HEK293 (cell line): ENCODE measurements around the gene ERP44.

Experiments used
- BCL11B ChIP-seq: fragments of 450-650 bp; formaldehyde crosslinking; IDR thresholded peaks from 2 replicates; pipeline ENCODE4 v1.5.1; 2016; ENCODE audit warnings: low read depth, missing biosample characterization, missing genetic modification characterization
- ELK4 ChIP-seq: IDR thresholded peaks from 2 replicates; pipeline ENCODE4 v1.6.1; 2011; ENCODE audit warnings: mild to moderate bottlenecking, low read depth, low read length, borderline replicate concordance
- GLI2 ChIP-seq: fragments of 450-650 bp; formaldehyde crosslinking; IDR thresholded peaks from 2 replicates; pipeline ENCODE4; 2017; ENCODE audit warnings: missing biosample characterization, missing genetic modification characterization, low read depth, borderline replicate concordance
- GLIS2 ChIP-seq: fragments of 450-650 bp; formaldehyde crosslinking; IDR thresholded peaks from 2 replicates; pipeline ENCODE4 v1.5.1; 2016; ENCODE audit warnings: missing biosample characterization, missing genetic modification characterization
- OSR2 ChIP-seq: fragments of 450-650 bp; formaldehyde crosslinking; IDR thresholded peaks from 2 replicates; pipeline ENCODE4 v1.5.1; 2016; ENCODE audit warnings: missing biosample characterization, missing genetic modification characterization
- PRDM10 ChIP-seq: fragments of 450-650 bp; formaldehyde crosslinking; IDR thresholded peaks from 2 replicates; pipeline ENCODE4 v1.5.1; 2016; ENCODE audit warnings: missing biosample characterization, missing genetic modification characterization
- PRDM4 ChIP-seq: fragments of 450-650 bp; formaldehyde crosslinking; IDR thresholded peaks from 2 replicates; pipeline ENCODE4 v1.5.1; 2017; ENCODE audit warnings: missing biosample characterization, missing genetic modification characterization
- PRDM6 ChIP-seq: fragments of 450-650 bp; formaldehyde crosslinking; IDR thresholded peaks from 2 replicates; pipeline ENCODE4 v1.5.1; 2017; ENCODE audit warnings: missing biosample characterization, missing genetic modification characterization
- ZBTB1 ChIP-seq: fragments of 450-650 bp; formaldehyde crosslinking; IDR thresholded peaks from 2 replicates; pipeline ENCODE4 v1.5.1; 2016; ENCODE audit warnings: missing biosample characterization, missing genetic modification characterization
- ZEB2 ChIP-seq: fragments of 450-650 bp; formaldehyde crosslinking; IDR thresholded peaks from 2 replicates; pipeline ENCODE4 v1.5.1; 2016; ENCODE audit warnings: missing biosample characterization, missing genetic modification characterization
- ZFP3 ChIP-seq: fragments of 450-650 bp; formaldehyde crosslinking; IDR thresholded peaks from 2 replicates; pipeline ENCODE4 v1.5.1; 2016; ENCODE audit warnings: low read depth, missing biosample characterization, missing genetic modification characterization
- ZNF114 ChIP-seq: fragments of 450-650 bp; formaldehyde crosslinking; IDR thresholded peaks from 2 replicates; pipeline ENCODE4 v1.5.0; 2017; ENCODE audit warnings: missing biosample characterization, missing genetic modification characterization
- ZNF138 ChIP-seq: fragments of 450-650 bp; formaldehyde crosslinking; IDR thresholded peaks from 2 replicates; pipeline ENCODE4 v1.5.1; 2016; ENCODE audit warnings: missing biosample characterization, missing genetic modification characterization, borderline replicate concordance
- ZNF174 ChIP-seq: fragments of 450-650 bp; formaldehyde crosslinking; IDR thresholded peaks from 2 replicates; pipeline ENCODE4 v1.5.0; 2017; ENCODE audit warnings: missing biosample characterization, mild to moderate bottlenecking, missing genetic modification characterization
- ZNF18 ChIP-seq: fragments of 450-650 bp; formaldehyde crosslinking; IDR thresholded peaks from 2 replicates; pipeline ENCODE4 v1.5.1; 2016; ENCODE audit warnings: missing biosample characterization, missing genetic modification characterization
- ZNF2 ChIP-seq: fragments of 450-650 bp; formaldehyde crosslinking; IDR thresholded peaks from 2 replicates; pipeline ENCODE4 v1.5.1; 2016; ENCODE audit warnings: missing biosample characterization, missing genetic modification characterization
- ZNF341 ChIP-seq: fragments of 450-650 bp; formaldehyde crosslinking; IDR thresholded peaks from 2 replicates; pipeline ENCODE4; 2016; ENCODE audit warnings: low read depth, missing biosample characterization, missing genetic modification characterization
- ZNF433 ChIP-seq: fragments of 450-650 bp; formaldehyde crosslinking; IDR thresholded peaks from 2 replicates; pipeline ENCODE4 v1.5.1; 2016; ENCODE audit warnings: missing biosample characterization, missing genetic modification characterization, low read depth
- ZNF571 ChIP-seq: fragments of 450-650 bp; formaldehyde crosslinking; IDR thresholded peaks from 2 replicates; pipeline ENCODE4 v1.5.0; 2017; ENCODE audit warnings: missing biosample characterization, missing genetic modification characterization
- ZNF580 ChIP-seq: fragments of 450-650 bp; formaldehyde crosslinking; IDR thresholded peaks from 2 replicates; pipeline ENCODE4 v1.5.1; 2016; ENCODE audit warnings: missing biosample characterization, missing genetic modification characterization
- ZNF629 ChIP-seq: fragments of 450-650 bp; formaldehyde crosslinking; IDR thresholded peaks from 2 replicates; pipeline ENCODE4 v1.5.1; 2017; ENCODE audit warnings: missing biosample characterization, missing genetic modification characterization
- ZNF677 ChIP-seq: fragments of 450-650 bp; IDR thresholded peaks from 2 replicates; pipeline ENCODE4 v1.5.0; 2018; ENCODE audit warnings: missing biosample characterization, mild to moderate bottlenecking, missing genetic modification characterization, moderate library complexity
- ZNF707 ChIP-seq: fragments of 450-650 bp; formaldehyde crosslinking; IDR thresholded peaks from 2 replicates; pipeline ENCODE4 v1.5.1; 2016; ENCODE audit warnings: missing biosample characterization, missing genetic modification characterization
- ZNF776 ChIP-seq: fragments of 450-650 bp; formaldehyde crosslinking; IDR thresholded peaks from 2 replicates; pipeline ENCODE4 v1.5.0; 2017; ENCODE audit warnings: missing biosample characterization, missing genetic modification characterization, borderline replicate concordance
- ZNF830 ChIP-seq: fragments of 450-650 bp; IDR thresholded peaks from 2 replicates; pipeline ENCODE4 v1.5.0; 2018; ENCODE audit warnings: missing biosample characterization, missing genetic modification characterization, low read depth, mild to moderate bottlenecking, moderate library complexity
- ZNF843 ChIP-seq: fragments of 450-650 bp; formaldehyde crosslinking; IDR thresholded peaks from 2 replicates; pipeline ENCODE4 v1.5.1; 2016; ENCODE audit warnings: missing biosample characterization, missing genetic modification characterization
- ZSCAN16 ChIP-seq: fragments of 450-650 bp; formaldehyde crosslinking; IDR thresholded peaks from 2 replicates; pipeline ENCODE4 v1.5.1; 2016; ENCODE audit warnings: missing biosample characterization, missing genetic modification characterization
- ZSCAN18 ChIP-seq: fragments of 450-650 bp; formaldehyde crosslinking; IDR thresholded peaks from 2 replicates; pipeline ENCODE4 v1.5.1; 2016; ENCODE audit warnings: missing biosample characterization, missing genetic modification characterization
- ZXDB ChIP-seq: fragments of 450-650 bp; formaldehyde crosslinking; IDR thresholded peaks from 2 replicates; pipeline ENCODE4 v1.5.1; 2016; ENCODE audit warnings: missing biosample characterization, missing genetic modification characterization

ERP44 gene

GRCh38 chr9:99948482-99948881, 150.3 kb downstream of the ERP44 start (continued):
- TF ChIP-seq ZNF776 (tag by site-specific recombination) (no peak), ZXDB (tag by site-specific recombination) (peak; percentile 87), ZNF571 (no peak), ZSCAN16 (tag by site-specific recombination) (no peak), ZNF114 (no peak), ZNF341 (tag by site-specific recombination) (no peak), ZNF174 (tag by site-specific recombination) (no peak), ZFP3 (no peak), PRDM4 (tag by site-specific recombination) (peak; percentile 78), ZNF138 (no peak), ZNF629 (tag by site-specific recombination) (peak; percentile 52; the same call in 1 of the 2 replicates), PRDM10 (no peak), ZSCAN18 (tag by site-specific recombination) (no peak), ZNF843 (peak; percentile 99), ZNF18 (no peak), ZNF677 (tag by site-specific recombination) (no peak), ZNF2 (tag by site-specific recombination) (peak; percentile 51; the same call in 1 of the 2 replicates), OSR2 (tag by site-specific recombination) (peak; percentile 79), ZNF433 (tag by site-specific recombination) (no peak), ZNF707 (tag by site-specific recombination) (no peak), ZBTB1 (tag by site-specific recombination) (no peak), ZNF580 (peak; percentile 75; the same call in 1 of the 2 replicates), ZNF830 (0 out of 2 replicates have a peak, but pooled peaks have one; percentile 10), ZEB2 (peak; percentile 64), GLIS2 (tag by site-specific recombination) (no peak), PRDM6 (peak; percentile 97), ELK4 (no peak), GLI2 (tag by site-specific recombination) (peak; percentile 83), BCL11B (tag by site-specific recombination) (peak; percentile 90)
